Kidney (tissue), 14 donors: ENCODE measurements around the gene IGSF23. TPM values are rescaled to one million over a fixed set of nuclear protein-coding genes. Genes with fewer than 3 reads are reported as not detected.

ENCODE experiments used
- DNase-seq, 5 donors: peaks; one replicate each; pipeline ENCODE4 v3.0.0-alpha.2; 2013 to 2020
- FAIRE-seq: peaks from 2 replicates; lab custom pipeline; 2012; peaks lifted over from hg19 to GRCh38; lab: Jason Lieb, UNC
- H3K27ac ChIP-seq, 2 donors: one replicate each; pipeline ENCODE4 v1.7.0; 2013; ENCODE audit warnings: low read depth in 2 of 2, low read length in 2 of 2, inconsistent platforms in 1 of 2
- H3K27me3 ChIP-seq: one replicate; pipeline ENCODE4 v1.7.1; 2013; ENCODE audit warnings: low read length, inconsistent platforms; ENCODE audit not compliant: control insufficient read depth, insufficient read depth
- H3K36me3 ChIP-seq, 3 donors: one replicate each; pipeline versions ENCODE4 v1.7.0 to v1.7.1; 2013; ENCODE audit warnings: low read length in 3 of 3, control low read depth in 1 of 3, inconsistent platforms in 1 of 3; ENCODE audit not compliant: insufficient read depth in 3 of 3, control insufficient read depth in 2 of 3
- H3K4me1 ChIP-seq, 3 donors: one replicate each; pipeline versions ENCODE4 v1.7.0 to v1.7.1; 2013; ENCODE audit warnings: low read length in 3 of 3, inconsistent platforms in 1 of 3, low read depth in 1 of 3; ENCODE audit not compliant: control insufficient read depth in 2 of 3, insufficient read depth in 2 of 3
- H3K4me3 ChIP-seq, 3 donors: one replicate each; pipeline versions ENCODE4 v1.7.0 to v1.8.1; 2013; ENCODE audit warnings: low read length in 3 of 3, control low read depth in 1 of 3, inconsistent platforms in 1 of 3
- H3K9ac ChIP-seq, 3 donors: one replicate each; pipeline versions ENCODE4 v1.7.0 to v1.7.1; 2013; ENCODE audit warnings: low read length in 3 of 3, control low read depth in 1 of 3, inconsistent platforms in 1 of 3
- H3K9me3 ChIP-seq, 3 donors: one replicate each; pipeline versions ENCODE4 v1.7.0 to v1.7.1; 2013; ENCODE audit warnings: low read length in 3 of 3, control low read depth in 1 of 3, inconsistent platforms in 1 of 3; ENCODE audit not compliant: control insufficient read depth in 2 of 3, insufficient read depth in 1 of 3
- intact Hi-C: fragments of 100-400 bp; cut with DNase I; formaldehyde crosslinking; loops from one replicate; pipeline ENCODE4 v1.11.1; 2022
- polyA plus RNA-seq: library from polyadenylated mRNA; stranded (reverse); fragments of 350-450 nt; fragmentation: Illumina TruSeq; extraction: RNeasy Lipid Tissue Mini Kit (QIAGEN cat#74804); gene quantifications from one replicate; pipeline ENCODE4 v1.2.3, GENCODE V29; 2014; ENCODE audit warnings: low read depth, low replicate concordance; ENCODE audit not compliant: insufficient read depth
- total RNA-seq: library from RNA; stranded (reverse); fragmentation: NEBNext Ultra II Directional; extraction: Animal tissue kit (Norgen Biotek cat#: 25700); gene quantifications from one replicate; pipeline ENCODE4 v1.2.1, GENCODE V29; 2021
- TF ChIP-seq, protein P1 (sequence below): IDR thresholded peaks from 3 replicates; pipeline ENCODE4 v1.5.1; 2012; ENCODE audit warnings: mild to moderate bottlenecking, moderate library complexity, borderline replicate concordance; ENCODE audit not compliant: insufficient read depth; ENCODE audit errors: extremely low read depth
- donor health status: control.
- donor health status: control.
- donor health status: control.
- donor health status: control.
- donor health status: control.
- donor health status: DM: yes; HTN: yes; CAD: no.
- donor health status: Normal renal cell carcinoma (clear cell type).

The IGSF23 gene
- total and polyA plus RNA-seq, 2 donors from 2014 or later: not detected

DNA sequence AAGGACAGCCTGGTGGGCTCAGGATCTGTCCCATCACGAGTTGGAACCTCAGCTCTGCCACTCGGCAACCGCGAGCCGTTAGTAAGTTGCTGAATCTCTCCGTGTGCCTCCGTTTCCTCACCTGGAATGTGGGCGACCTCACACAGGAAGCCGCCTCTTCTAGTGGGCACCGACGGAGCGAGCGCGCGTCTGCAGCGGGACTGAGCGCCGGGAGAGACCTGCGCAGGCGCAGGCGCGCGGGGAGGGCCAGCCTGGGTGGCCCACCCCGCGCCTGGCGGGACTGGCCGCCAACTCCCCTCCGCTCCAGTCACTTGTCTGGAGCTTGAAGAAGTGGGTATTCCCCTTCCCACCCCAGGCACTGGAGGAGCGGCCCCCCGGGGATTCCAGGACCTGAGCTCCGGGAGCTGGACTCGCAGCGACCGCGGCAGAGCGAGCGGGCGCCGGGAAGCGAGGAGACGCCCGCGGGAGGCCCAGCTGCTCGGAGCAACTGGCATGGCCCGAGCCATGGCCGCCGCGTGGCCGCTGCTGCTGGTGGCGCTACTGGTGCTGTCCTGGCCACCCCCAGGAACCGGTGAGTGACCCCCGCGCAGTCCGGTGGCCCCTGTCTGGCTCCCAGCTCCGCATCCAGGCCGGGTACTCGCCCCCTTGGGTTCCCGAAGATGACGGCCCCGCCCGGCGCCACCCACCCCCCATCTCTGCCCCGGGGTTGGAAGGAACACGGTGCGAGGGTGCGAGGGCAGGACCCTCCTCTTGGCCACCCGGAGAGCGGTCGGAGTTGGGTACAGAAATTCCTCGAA is 30.4 kb downstream of the IGSF23 start, which contains the start of gene PVR:
Gene PVR, plus strand, starts transcription at position 306 of the 797 bp plus-strand sequence. Its CDS starts 187 bp downstream, at position 493.
- Histone ChIP-seq H3K9ac (peak within 1 kb of the TSS; percentile 55 to 69 (median 59)), H3K27me3 (no peaks in the 10 kb centered on the region), H3K4me1 (peaks cover 0 to 14% (median 10%) of the 10 kb centered on the region in 3 donors), H3K27ac (peak within 1 kb of the TSS; percentile 69 to 82), H3K9me3 (no peaks in the 10 kb centered on the region), H3K4me3 (peak within 1 kb of the TSS; percentile 68 to 78 (median 70)), H3K36me3 (no peaks in the 10 kb centered on the region)
- TF ChIP-seq, protein P1, sequence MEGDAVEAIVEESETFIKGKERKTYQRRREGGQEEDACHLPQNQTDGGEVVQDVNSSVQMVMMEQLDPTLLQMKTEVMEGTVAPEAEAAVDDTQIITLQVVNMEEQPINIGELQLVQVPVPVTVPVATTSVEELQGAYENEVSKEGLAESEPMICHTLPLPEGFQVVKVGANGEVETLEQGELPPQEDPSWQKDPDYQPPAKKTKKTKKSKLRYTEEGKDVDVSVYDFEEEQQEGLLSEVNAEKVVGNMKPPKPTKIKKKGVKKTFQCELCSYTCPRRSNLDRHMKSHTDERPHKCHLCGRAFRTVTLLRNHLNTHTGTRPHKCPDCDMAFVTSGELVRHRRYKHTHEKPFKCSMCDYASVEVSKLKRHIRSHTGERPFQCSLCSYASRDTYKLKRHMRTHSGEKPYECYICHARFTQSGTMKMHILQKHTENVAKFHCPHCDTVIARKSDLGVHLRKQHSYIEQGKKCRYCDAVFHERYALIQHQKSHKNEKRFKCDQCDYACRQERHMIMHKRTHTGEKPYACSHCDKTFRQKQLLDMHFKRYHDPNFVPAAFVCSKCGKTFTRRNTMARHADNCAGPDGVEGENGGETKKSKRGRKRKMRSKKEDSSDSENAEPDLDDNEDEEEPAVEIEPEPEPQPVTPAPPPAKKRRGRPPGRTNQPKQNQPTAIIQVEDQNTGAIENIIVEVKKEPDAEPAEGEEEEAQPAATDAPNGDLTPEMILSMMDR: no peak
- FAIRE-seq: no peak
- peak; percentile 78 to 89 (median 84) for DNase-seq
- intact Hi-C loops: no loop called here

DNA sequence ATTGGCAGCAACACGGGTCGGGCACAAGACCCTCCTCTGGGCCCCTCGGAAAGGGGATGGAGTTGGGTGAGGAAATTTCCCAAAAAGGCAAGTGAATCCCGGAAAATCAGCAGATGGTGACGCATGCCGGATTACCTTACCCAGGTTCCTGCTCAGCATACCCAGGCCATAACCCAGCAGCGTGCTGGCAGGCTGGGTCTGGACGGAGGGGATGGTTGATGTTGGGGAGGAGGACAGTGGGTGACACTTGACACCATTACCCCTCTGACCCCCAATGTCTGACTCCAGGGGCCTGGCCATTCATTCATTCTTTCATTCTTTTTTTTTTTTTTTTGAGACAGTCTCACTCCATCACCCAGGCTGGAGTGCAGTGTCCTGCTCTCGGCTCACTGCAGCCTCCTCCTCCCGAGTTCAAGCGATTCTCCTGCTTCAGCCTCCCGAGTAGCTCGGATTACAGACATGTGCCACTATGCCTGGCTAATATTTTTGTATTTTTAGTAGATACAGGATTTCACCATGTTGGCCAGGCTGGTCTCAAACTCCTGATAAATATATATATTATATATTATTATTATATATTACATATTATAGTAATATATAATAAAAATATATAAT is 31.1 kb downstream of the IGSF23 start:
- FAIRE-seq (no peak), DNase-seq (peak in 4 of 5 donors; percentile 72 to 81 (median 76))

DNA sequence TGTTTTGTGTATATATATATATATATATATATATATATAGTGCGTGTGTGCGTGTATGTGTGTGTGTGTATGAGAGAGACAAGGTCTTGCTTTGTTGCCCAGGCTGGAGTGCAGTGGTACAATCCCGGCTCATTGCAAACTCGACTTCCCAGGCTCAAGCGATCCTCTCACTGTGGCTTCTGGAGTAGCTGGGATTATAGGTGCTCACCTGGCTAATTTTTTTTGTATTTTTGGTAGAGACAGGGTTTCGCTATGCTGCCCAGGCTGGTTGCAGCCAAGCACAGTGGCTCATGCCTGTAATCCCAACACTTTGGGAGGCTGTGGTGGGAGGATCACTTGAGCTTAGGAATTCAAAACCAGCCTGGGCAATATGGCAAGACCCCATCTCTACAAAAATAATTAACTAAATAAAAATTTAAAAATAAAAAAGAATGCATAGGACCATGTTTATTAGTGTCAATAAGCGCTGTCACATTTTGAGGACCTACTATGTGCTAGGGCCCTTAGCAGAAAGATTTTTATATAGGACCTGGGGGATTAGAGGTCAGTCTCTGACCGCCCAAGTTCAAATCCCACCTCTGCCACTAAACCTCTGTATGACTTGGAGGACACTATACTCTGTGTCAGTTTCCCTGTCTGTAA is 32.2 kb downstream of the IGSF23 start:
- no peak overlapping the region for H3K4me3 ChIP-seq
- FAIRE-seq: no peak

More for the DNA sequence above, 31.1 kb downstream of the IGSF23 start:
- intact Hi-C loops: no loop called here
- peaks cover 0 to 2% (median 0%) of the 10 kb centered on the region in 3 donors for H3K36me3 ChIP-seq
- peak overlapping the region; percentile 27 to 59 (median 51) for H3K9ac ChIP-seq
- peak overlapping the region; percentile 69 to 82 for H3K27ac ChIP-seq
- H3K27me3 ChIP-seq: no peaks in the 10 kb centered on the region
- TF ChIP-seq, protein P1: no peak
- H3K4me1 ChIP-seq: peaks cover 0 to 15% (median 15%) of the 10 kb centered on the region in 3 donors
- H3K9me3 ChIP-seq: no peaks in the 10 kb centered on the region
- H3K4me3 ChIP-seq: peak overlapping the region; percentile 68 to 78 (median 70)

More for the DNA sequence above, 32.2 kb downstream of the IGSF23 start:
- H3K36me3 ChIP-seq: peaks cover 0 to 9% (median 8%) of the 10 kb centered on the region in 3 donors
- TF ChIP-seq, protein P1: no peak
- H3K9me3 ChIP-seq: no peaks in the 10 kb centered on the region
- no peak overlapping the region for H3K27ac ChIP-seq
- no peak overlapping the region for H3K9ac ChIP-seq
- no peaks in the 10 kb centered on the region for H3K27me3 ChIP-seq
- intact Hi-C loops: no loop called here
- no peak for DNase-seq
- peaks cover 0 to 15% (median 15%) of the 10 kb centered on the region in 3 donors for H3K4me1 ChIP-seq
